ENCODE results near the gene ACADS.
"Not testable (repeated sequence)": the region's sequence is repeated elsewhere in the genome, so short reads cannot be mapped to it uniquely, and the experiment has no call there.

Gene ACADS

DNA sequence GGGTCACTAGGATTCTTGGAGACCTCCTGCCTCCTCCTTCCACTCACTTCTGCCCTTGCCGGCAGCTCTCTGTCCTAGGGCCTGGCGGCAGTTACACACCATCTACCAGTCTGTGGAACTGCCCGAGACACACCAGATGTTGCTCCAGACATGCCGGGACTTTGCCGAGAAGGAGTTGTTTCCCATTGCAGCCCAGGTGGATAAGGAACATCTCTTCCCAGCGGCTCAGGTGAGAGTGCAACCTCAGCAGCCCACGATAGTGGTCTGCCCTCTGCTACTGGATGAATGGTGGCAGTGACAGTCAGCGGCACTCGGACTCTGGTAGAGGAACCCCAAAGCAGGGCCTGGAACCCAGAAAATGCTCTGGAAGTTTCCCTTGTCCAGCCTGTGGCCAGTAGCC lies 1.3 kb downstream of the ACADS start:
- no peak for DNase-seq (ENCODE audit: low spot score)

GRCh38 chr12:120732198-120732597 lies 6.6 kb downstream of the ACADS start:
- not testable (repeated sequence) for DNase-seq (ENCODE audit: low spot score)

- no peak for DNase-seq (ENCODE audit: low spot score)
Observed at GRCh38 chr12:120733574-120733973, 7.9 kb downstream of the ACADS start.

GRCh38 chr12:120734210-120734609 lies 8.6 kb downstream of the ACADS start:
- DNase-seq (ENCODE audit: low spot score): no peak

GRCh38 chr12:120735181-120735580 lies 9.6 kb downstream of the ACADS start:
- no peak for DNase-seq (ENCODE audit: low spot score)

GRCh38 chr12:120736404-120737331 lies 11.0 kb downstream of the ACADS start:
- no peak for DNase-seq (ENCODE audit: low spot score)

DNA sequence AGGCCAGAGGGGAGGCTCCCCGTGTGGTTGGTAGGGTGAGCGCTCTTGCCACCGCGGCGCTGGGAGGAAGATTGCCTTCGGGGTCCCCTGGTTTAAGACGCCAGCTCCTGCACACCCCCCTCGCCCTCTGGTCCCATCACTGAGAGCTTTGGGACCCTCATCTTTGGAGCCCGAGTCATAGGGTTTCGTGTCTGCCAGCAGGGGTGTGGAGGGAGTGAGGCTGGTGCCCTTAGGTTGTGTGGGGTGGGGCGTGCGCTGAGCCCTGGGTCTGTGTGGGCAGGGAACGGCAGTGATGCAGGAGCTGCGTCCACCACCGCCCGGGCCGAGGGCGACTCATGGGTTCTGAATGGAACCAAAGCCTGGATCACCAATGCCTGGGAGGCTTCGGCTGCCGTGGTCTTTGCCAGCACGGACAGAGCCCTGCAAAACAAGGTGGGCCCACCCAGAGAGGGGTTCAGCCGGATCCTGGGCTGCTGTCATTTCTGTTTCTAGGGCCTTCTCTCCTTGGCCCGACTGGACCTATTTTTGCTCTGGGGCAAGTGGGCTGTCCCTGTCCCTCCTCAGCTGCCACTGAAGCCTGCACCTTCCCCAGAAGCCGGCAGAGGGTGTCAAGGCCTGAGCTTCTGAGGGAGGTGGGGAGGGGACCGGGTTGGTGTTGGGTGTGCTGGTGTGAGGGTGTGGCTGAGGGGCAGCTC lies 12.1 kb downstream of the ACADS start:
- DNase-seq (ENCODE audit: low spot score): no peak

- DNase-seq (ENCODE audit: low spot score): no peak
Observed at GRCh38 chr12:120738252-120739030, 12.8 kb downstream of the ACADS start.

- no peak for DNase-seq (ENCODE audit: low spot score)
Observed at GRCh38 chr12:120739031-120739762, 13.6 kb downstream of the ACADS start.

GRCh38 chr12:120739821-120740613 lies 14.4 kb downstream of the ACADS start:
- DNase-seq (ENCODE audit: low spot score): no peak

DNA sequence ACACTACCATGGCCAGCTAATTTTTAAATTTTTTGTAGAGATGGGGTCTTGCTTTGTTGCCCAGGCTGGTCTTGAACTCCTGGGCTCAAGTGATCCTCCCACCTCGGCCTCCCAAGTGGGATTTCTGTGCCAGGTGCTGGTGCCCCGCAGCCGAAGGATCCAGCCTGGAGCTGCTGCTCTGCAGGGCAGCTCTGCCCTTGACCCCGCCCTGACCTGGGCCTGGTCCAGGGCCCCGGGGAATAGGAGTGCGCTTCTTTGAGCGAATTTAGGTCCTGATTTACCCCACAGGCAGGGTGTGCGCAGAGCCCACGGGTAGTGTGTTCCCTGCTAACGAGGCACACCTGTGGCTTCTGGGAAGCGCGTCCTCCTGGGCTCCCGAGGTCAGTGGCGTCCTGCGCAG lies 15.2 kb downstream of the ACADS start:
- DNase-seq (ENCODE audit: low spot score): no peak

GRCh38 chr12:120741476-120742421 lies 16.1 kb downstream of the ACADS start:
- no peak for DNase-seq (ENCODE audit: low spot score)

DNA sequence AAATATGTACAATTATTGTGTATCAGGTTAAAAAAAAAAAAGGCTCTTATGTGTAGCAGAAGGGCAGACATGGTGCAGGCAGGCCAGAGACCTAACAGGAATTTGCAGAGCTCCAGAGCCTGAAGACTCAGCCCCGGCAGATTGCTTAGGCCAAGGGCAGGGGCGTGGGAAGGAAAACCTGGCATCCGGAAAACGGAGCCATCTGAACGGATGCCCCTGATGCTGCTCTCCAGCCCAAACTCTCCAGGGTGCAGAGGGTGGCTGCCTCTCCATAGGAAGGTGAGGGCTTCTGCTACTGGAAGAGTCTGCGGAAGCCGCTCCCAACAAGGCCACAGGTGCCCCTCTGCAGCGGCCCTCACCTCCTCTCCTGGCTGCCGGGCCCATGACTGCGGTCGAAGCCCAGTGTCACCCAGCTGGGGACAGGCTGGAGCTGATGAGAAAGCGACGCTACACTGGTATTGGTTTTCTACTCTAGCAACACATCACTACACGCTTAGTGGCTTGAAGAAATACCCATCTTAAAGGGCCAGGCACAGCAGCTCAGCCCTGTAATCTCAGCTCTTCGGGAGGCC lies 19.4 kb downstream of the ACADS start:
- DNase-seq (ENCODE audit: low spot score): no peak

- no peak for DNase-seq (ENCODE audit: low spot score)
Observed at GRCh38 chr12:120748242-120748641, 22.6 kb downstream of the ACADS start.

DNA sequence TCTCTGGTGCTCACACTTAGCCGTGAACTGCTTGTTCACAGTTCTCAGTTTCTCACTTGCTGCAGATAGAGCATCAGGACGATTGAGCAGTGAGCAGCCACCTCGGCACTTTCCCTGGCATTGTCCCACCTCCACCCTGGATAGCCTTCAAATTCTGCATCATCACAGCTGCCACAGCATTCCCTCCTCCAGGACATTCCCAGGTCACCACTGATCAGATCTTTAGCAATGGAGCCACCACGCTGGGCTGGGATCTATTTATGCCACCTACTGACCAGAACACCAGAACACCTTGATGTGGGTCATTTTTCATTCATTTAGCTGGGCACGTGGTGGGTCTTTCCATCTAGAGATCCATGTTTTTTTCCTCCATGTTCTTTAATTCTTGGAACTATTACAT lies 23.6 kb downstream of the ACADS start:
- no peak for DNase-seq (ENCODE audit: low spot score)

- DNase-seq (ENCODE audit: low spot score): no peak
Observed at GRCh38 chr12:120750806-120751205, 25.2 kb downstream of the ACADS start.

- DNase-seq (ENCODE audit: low spot score): no peak
Observed at GRCh38 chr12:120751389-120751788, 25.8 kb downstream of the ACADS start.

- no peak for DNase-seq (ENCODE audit: low spot score)
Observed at GRCh38 chr12:120754792-120755191, 29.2 kb downstream of the ACADS start.

GRCh38 chr12:120755269-120755668 lies 29.6 kb downstream of the ACADS start:
- no peak for DNase-seq (ENCODE audit: low spot score)
